CD4-positive, alpha-beta T cell treated with Interleukin-4 for 4 hours (primary cell): ENCODE measurements around the gene HLTF.
"Not testable (repeated sequence)": the region's sequence is repeated elsewhere in the genome, so short reads cannot be mapped to it uniquely, and the experiment has no call there.

Experiments used
- DNase-seq: peaks from one replicate; pipeline ENCODE4 v3.0.0-alpha.2; 2020

HLTF gene, protein sequence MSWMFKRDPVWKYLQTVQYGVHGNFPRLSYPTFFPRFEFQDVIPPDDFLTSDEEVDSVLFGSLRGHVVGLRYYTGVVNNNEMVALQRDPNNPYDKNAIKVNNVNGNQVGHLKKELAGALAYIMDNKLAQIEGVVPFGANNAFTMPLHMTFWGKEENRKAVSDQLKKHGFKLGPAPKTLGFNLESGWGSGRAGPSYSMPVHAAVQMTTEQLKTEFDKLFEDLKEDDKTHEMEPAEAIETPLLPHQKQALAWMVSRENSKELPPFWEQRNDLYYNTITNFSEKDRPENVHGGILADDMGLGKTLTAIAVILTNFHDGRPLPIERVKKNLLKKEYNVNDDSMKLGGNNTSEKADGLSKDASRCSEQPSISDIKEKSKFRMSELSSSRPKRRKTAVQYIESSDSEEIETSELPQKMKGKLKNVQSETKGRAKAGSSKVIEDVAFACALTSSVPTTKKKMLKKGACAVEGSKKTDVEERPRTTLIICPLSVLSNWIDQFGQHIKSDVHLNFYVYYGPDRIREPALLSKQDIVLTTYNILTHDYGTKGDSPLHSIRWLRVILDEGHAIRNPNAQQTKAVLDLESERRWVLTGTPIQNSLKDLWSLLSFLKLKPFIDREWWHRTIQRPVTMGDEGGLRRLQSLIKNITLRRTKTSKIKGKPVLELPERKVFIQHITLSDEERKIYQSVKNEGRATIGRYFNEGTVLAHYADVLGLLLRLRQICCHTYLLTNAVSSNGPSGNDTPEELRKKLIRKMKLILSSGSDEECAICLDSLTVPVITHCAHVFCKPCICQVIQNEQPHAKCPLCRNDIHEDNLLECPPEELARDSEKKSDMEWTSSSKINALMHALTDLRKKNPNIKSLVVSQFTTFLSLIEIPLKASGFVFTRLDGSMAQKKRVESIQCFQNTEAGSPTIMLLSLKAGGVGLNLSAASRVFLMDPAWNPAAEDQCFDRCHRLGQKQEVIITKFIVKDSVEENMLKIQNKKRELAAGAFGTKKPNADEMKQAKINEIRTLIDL

DNA sequence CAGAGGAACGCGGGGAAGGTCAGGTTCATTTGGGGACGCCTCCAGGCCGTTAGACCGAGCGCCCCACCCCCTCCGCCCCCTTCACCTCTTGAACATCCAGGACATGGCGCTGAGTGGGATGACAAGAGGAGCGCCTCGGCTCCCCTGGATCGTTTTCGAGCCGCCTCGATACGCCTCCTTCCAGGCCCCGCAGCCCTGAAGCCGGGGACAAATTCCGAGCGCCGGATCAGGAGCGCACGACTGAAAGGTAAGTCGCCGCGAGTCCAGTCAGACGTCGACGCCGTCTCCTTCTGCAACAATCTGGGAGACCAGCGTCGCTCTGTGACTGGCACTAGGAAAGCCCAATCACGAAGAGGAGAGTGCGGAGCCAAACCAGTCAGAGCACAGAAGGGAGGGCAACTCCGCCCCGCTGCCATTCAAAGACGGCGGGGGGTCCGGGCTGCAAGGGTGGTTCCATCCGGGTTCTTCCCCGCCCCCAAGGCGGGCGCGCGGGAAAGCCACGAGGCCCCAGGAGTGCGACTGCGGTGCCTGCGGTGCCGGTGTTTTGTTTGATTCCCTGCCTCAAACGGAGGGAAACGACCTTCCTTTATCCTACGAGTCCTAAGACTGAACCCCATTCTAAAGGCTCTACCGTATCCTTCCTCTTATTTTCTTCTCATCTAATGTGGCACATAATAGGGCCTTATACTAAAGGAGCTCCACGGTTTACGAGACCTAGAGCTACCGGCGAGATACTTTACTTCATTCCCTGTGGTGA lies at the start of gene HLTF:
TSS of gene HLTF (minus strand) at position 302 of the 757 bp plus-strand sequence. CDS start at position 105, 197 bp downstream.
- DNase-seq, result peak; percentile 96

DNA sequence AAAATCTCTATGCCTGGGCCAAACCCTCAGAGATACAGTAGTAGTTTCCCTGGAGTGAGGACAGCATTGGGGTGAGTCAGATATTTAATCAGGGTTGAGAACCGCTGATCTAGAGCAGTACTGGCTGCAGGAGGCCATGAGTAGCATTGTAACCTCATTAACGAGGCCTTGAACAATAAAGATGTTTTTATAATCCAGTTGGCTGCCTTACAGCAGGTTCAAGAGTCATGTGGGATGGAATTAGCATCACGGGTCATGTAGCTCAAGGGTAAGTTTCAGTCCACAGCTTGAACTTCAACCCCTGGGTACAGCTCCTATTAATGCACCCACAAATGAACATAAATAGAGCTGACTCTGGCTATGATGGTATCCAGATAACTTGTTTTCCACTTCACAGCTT lies 48.2 kb upstream of the HLTF start:
- DNase-seq, result no peak

DNA sequence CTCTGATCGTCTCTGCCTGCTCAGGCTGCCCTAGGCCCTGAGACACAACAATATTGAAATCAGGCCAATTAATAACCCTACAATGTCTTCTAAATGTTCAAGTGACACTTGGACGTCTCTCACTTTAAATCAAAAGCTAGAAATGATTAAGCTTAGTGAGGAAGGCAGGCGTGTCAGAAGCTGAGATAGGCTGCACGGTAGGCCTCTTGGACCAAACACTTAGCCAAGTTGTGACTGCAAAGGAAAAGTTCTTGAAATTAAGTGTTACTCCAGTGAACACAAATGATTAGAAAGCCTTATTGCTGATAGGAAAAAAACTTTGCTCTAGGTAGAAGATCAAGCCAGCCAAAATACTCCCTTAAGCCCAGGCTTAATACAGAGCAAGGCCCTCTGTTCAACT lies 45.3 kb upstream of the HLTF start:
- no peak for DNase-seq

DNA sequence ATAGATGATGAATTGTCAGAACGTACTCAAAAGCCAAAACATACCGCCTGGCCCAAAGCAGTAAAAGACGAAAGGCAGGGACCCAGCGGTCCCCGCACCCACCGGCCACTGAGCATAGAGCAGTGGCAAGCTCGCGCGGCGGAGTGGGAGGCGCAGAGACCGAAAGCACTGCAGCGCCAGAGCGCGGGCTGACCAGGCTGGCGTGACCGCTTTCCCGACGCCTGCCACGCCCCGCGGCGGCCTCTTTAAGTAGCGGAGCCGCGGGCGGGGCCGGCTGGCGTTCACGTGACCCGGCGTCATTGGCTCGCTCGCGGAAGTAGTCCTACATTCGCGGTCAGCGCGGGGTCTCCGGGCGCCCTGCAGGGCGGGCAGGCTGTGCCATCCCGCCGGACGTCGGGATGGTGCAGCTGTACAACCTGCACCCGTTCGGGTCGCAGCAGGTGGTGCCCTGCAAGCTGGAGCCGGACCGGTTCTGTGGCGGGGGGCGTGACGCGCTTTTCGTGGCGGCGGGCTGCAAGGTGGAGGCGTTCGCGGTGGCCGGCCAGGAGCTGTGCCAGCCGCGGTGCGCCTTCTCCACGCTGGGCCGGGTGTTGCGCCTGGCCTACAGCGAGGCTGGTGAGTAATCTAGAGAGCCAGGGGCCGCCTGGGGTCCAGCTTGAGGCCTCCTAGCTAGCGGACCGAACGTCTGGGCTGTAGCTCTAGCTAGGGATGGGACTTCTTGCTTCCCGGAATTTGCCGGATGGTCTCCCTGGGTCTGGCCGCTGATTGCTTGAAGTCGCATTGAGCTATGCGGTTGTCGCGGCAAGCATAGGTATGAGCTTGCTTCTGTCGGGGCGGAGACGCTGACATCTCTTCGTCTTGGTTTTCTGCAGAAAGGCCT lies 43.2 kb upstream of the HLTF start, which contains the start of gene HPS3:
TSS of gene HPS3 (plus strand) at position 313 of the 880 bp plus-strand sequence. CDS start at position 399, 86 bp downstream.
- peak; percentile 78 for DNase-seq

DNA sequence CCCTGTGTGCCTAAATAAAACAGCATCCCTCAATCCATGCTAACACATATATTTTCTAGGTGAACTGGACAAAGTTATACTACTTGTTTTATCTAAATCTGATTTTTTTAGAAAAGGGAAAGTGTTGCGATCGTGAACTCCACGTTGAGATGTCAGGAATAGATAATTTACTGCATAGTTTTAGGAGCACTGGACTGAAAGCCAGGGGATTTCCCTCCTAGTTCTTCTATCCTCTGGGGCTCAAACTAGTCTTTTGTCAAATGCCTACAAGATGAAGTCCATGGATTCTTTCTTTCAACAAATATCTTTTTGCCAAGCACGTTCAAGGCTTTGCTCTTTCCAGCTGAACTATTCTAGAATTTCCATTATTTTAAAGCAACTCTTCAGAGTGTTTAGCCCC lies 42.5 kb upstream of the HLTF start:
- DNase-seq, result no peak

DNA sequence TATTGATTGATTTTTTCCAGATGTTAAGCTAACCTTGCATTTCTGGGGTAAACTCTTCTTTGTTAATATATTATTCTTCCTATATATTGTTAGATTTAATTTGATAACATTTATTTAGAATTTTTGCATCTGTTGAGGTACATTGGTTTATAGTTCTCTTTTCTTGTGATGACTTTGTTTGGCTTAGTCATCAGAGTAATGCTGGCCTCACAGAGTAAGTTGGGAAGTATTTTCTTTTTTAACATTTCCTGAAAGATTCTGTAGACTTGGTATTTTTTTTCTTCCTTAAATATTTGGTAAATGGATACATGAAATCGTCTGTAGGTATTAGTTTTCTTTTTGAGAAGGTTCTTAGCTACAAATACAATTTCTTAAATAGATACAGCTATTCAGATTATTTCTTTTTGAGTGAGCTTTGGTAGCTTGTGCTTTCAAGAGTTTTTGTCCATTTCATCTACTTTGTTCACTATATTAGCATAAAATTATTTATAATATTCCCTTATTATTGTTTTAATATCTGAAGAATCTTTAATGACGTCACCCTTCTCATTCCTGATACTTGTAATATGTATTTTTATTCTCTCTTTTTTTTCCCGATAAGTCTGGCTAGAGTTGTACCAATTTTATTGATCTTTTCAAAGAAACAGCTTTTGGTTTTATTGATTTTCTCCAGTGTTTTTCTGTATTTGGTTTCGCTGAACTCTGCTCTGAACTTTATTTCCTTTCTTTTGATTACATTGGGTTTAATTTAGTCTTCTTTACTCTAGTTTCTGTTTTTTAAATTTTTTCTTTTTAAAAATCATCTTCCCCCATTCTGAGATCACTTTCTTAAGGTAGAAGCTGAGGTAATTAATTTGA lies 36.6 kb upstream of the HLTF start:
- no peak for DNase-seq

DNA sequence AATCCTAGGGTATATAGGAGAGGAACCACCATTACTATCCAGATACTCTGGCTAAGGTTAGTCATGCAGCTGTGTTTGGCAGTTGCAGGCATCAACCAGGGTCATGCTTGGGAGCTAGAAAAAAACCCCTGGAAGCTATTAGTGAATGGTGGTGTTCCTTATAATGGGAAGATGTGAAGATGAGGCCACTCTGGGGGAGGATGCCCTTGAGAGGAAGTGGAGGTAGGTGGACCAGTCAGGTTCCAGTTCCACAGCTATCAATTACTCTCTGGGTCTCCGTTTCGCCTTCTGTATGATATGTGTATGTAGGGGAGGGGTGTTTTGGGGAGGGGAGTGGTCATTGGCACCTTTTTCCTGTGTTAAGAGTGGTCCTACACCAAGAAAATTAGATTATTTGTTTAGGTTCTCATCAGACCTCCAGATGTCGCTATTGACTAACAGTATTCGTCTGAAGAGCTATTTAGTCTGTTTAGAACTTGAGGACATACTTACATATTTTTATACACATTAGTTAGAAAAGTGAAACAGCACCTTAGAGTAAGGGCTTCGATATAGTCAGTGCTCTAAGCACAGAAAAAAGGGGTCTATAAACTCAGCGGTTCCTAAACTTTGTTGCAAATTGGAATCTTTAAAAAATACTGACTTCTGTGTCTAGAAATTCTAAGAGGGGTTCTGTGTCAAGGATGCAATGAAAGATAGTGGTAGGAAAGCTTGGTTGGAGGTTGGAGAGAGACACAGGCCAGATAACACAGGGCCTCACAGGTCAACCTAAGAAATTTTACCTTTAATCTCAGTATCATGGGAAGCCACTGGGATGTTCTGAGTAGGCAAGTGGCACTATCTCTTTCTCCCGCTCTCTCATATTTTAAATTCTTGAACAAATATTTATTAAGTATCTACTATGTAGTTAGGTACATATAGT lies 34.0 kb upstream of the HLTF start:
- peak; percentile 66 for DNase-seq

DNA sequence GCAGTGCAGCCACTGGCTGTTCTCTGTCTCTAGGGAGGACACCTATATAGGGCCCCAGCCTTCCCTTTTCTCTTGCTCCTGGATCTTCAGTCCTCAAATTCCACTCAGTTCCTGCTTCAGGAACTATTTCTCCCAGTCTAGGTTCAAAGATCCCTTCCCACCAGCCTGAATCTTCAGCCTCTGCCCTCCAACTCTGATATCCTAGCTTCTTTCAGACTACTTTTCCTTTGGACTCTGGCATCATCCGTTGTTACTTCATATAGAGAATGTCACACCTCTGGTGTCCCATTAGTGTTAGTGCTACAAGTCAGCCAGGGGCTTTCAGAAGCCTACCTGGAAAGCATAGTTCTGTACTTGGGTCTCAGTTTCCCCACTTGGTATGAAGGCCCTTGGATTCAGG lies 33.1 kb upstream of the HLTF start:
- DNase-seq, result no peak

DNA sequence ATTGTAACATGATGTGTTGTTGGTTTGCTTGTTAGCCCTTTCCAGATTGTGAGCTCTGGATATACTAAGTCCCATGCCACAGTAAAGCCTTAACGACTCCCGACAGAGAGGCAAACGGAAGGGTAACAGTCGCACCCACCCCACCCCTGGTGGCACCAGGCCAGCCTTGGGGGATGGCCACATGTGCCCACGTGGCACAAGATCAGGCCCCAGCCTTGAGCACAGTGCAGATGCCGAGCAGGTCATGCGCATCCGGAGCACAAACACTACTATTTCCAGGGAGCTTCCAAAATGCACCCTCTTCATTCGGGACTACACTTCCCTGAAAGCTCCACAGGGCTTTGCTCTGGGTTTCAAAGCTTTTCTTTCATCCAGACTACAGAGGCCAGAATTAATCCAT lies 32.4 kb upstream of the HLTF start:
- DNase-seq, result no peak

DNA sequence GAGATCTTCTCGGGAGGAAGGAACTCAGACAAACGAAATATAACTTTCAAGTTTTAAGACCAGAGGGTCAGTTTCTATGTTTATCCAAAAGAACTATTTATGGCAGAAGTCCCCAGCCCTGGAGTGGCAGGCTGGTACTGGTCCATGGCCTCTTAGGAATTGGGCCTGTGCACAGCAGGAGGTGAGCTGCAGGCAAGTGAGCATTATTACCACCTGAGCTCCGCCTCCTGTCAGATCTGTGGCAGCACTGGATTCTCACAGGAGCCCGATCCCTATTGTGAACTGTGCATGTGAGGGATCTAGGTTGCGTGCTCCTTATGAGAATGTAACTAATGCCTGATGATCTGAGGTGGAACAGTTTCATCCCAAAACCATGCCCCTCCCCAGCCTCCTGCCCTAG lies 28.8 kb upstream of the HLTF start:
- no peak for DNase-seq

DNA sequence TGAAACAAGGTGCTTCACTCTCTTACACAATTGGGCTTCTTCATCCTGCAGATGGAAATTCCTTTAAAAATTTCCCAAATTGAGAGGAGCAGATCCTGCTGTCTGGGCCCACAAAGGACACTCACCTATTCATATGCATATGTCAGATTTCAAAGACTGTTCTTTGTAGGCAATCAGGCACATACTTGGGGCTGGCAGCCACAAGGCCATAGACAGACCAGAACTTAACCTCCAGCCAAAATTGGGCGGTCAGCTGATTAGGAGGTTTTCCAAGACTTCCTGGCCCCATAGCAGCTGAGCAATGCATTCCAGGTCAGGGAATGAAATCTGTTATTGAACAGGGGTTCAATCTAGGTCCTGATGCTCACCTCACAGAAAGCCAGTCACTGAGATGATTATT lies 28.1 kb upstream of the HLTF start:
- DNase-seq, result no peak

DNA sequence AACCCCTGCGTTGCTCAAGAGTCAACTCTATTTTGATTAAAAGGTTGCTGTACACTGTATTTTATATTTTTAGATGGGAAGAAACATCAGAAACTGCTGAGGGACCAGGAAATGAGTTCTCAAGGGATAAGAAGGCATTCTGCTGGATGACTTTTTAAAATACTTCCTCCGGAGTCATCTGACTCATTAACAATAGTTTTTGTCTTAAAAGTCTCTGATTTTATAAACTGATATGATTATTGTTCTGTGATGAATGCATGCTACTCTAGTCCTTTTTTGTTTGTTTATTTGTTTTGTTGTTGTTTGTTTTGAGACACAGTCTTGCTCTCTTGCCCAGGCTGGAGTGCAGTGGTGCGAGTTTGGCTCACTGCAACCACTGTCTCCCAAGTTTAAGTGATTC lies 18.2 kb upstream of the HLTF start:
- no peak for DNase-seq

DNA sequence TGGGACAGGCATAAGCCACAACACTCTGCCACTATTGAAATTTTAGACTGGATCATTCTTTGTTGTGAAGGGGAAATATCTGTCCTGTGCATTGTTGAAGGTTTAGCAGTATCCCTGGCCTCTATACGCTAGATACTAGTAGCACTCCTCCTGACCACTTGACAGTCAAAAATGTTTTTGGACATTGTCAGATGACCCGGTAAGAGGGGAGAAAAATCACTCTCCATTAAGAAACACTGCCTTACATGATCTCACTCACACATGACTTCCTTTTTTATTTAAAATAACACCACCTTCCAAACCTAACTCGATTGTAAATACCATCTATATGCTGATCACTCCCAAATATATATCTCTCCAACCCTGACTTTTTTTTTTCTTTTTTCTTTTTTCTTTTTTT lies 15.3 kb upstream of the HLTF start:
- DNase-seq, result no peak

DNA sequence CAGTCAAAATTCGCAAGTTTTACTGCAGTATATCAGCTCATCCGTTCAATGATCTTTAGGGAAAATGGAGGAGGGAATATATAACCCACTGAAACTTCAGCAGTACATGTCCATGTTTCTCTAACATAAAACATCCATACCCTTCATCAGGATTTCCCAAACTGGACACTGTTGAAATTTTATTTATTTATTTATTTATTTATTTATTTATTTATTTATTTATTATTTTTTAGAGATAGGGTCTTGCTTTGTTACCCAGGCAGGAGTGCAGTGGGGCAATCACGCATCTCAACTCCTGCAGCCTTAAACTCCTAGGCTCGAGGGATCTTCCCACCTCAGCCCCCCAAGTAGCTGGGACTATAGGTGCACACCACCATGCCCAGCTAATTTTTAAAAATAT lies 14.8 kb upstream of the HLTF start:
- DNase-seq, result no peak

DNA sequence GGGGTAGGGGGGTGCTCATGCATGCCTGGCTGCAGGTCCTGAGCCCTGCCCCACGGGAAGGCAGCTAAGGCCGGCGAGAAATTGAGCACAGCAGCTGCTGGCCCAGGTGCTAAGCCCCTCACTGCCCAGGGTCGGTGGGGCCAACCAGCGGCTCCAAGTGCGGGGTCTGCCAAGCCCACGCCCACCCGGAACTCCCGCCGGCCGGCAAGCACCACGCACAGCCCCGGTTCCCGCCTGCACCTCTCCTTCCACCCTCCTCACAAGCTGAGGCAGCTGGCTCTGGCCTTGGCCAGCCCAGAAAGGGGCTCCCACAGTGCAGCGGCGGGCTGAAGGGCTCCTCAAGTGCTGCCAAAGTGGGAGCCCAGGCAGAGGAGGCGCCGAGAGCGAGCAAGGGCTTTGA lies 11.7 kb upstream of the HLTF start:
- not testable (repeated sequence) for DNase-seq

DNA sequence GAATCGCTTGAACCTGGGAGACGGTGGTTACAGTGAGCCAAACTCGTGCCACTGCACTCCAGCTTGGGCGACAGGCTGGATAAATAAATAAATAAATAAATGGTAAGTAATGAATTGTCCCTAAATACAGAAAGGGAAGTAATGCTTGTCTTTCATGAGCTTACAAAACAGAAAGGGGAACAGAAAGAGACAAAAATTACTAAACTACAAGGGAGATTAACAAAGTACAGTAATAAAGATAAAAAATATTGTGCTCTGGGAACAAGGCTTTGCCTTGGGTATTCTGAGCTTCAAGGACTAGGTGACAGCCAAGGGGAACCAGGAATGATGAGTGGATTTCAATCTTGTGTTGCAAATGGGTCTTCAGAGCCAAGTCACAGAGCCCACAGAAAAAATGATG lies 9.2 kb upstream of the HLTF start:
- DNase-seq, result no peak

DNA sequence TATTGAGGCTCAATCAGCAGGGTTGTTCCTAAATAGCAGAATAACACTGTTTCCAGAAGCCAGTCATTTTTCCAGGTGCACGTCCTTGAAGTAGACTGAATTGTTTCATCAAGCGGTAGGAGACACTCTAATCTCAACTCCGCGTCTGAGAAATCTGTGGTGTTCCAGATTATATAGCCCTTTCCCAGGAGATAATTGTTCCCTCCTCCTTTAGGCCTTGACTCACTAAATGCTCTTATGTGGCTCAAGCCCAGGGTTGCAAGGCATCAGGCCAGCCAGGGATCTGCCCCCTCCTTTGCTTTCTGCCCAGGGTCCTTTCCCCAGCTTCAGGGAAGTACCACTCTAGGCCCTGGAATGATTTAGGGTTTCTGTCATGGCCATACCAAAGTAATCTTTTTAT lies 5.7 kb upstream of the HLTF start:
- no peak for DNase-seq

DNA sequence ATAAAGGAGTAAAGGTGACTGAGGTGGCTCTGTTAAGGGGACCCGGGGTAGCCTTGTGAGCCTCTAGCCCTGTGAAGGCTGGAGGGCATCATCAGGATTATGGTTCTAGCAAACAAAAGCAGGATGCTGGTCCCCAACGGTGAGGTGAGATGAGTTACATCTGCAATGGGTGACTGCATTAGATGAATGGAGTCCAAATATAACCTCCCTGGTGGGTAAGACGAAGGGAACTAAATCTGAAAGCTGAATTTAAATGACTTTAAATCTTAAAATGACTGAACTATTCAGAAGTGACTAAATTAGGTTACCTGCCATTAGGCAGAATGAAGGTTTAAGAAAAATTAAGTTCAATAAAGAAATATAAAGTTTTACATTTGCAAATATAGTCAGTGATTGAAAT lies 4.6 kb upstream of the HLTF start:
- no peak for DNase-seq

DNA sequence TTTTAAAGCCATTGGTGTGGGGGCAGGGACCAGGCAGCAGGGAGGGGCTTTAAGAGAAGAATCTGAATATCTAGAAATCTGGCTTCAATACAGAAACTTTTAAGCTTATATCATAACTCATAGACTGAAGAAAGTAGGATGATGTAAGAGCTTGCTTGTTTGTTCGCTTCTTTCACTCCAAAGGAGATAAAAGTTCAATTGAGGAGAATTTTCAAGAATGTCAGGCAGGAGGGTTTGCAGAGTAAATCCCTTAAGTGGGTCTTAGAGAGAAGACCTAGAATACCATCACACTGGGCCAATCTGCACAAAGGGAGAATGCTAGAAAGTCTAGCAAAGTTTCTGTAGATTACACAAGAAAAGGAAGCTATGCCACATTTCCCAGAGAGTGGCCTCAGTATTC lies 4.1 kb upstream of the HLTF start:
- DNase-seq, result no peak

DNA sequence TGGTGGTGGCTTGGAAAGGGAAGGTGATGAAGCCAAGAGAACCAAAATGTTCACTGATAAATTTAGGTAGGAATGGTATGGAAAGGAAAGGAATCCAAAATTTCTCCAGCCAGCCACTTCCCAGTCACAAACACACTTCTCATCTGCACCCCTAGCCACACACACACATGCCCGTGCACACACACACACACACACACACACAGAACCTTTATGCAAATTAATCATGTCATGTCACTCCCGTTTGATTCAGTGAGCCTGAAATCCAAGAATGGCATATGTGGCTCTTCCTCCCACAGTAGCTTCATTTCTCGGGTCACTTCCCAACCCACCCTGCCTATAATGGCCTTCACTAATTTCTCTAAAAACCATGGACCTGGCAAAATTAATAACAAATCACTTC lies 3.1 kb upstream of the HLTF start:
- no peak for DNase-seq
